GM12864 (cell line): ENCODE data around the gene KPNA1.

Experiments used
- DNase-seq: peaks from one replicate; pipeline ENCODE4 v3.0.0-alpha.2; 2011; ENCODE audit warnings: low read depth
- H3K4me3 ChIP-seq: 2 replicates; pipeline ENCODE4 v1.5.1; 2011; ENCODE audit warnings: mild to moderate bottlenecking, low read depth, low read length, control low read depth
- CTCF ChIP-seq: IDR thresholded peaks from 2 replicates; pipeline ENCODE4 v1.5.1; 2011; ENCODE audit warnings: low read depth, mild to moderate bottlenecking, moderate library complexity, low read length, control low read depth, inconsistent platforms; ENCODE audit errors: missing control alignments

KPNA1 gene

GRCh38 chr3:122558605-122559004, 43.9 kb upstream of the KPNA1 start:
- H3K4me3 ChIP-seq: no peak overlapping the region
- TF ChIP-seq CTCF: no peak
- no peak for DNase-seq

GRCh38 chr3:122557356-122557755, 42.6 kb upstream of the KPNA1 start:
- no peak for TF ChIP-seq CTCF
- no peak for DNase-seq
- H3K4me3 ChIP-seq: no peak overlapping the region

GRCh38 chr3:122555275-122556071, 40.7 kb upstream of the KPNA1 start:
- no peak overlapping the region for H3K4me3 ChIP-seq
- DNase-seq: no peak
- TF ChIP-seq CTCF: no peak

GRCh38 chr3:122553171-122553570, 38.4 kb upstream of the KPNA1 start:
- no peak overlapping the region for H3K4me3 ChIP-seq
- DNase-seq: no peak
- no peak for TF ChIP-seq CTCF

GRCh38 chr3:122548619-122549018, 33.9 kb upstream of the KPNA1 start:
- DNase-seq: no peak
- TF ChIP-seq CTCF: no peak
- no peak overlapping the region for H3K4me3 ChIP-seq

- no peak for DNase-seq
- no peak for TF ChIP-seq CTCF
- H3K4me3 ChIP-seq: no peak overlapping the region
Observed at GRCh38 chr3:122548076-122548475, 33.3 kb upstream of the KPNA1 start.

- no peak for TF ChIP-seq CTCF
- no peak overlapping the region for H3K4me3 ChIP-seq
- DNase-seq: no peak
Observed at GRCh38 chr3:122546151-122546550, 31.4 kb upstream of the KPNA1 start.
